Stimulated activated CD8-positive, alpha-beta memory T cell treated with anti-CD3 and anti-CD28 coated beads, Interleukin-15, amount 100 ng/mL, for 24 hours (primary cell): ENCODE results near the gene COL20A1.
"Not testable (repeated sequence)": the region's sequence is repeated elsewhere in the genome, so short reads cannot be mapped to it uniquely, and the experiment has no call there.

Source experiments
- DNase-seq: peaks from one replicate; pipeline ENCODE4 v3.0.0-alpha.2; 2020; ENCODE audit warnings: low read depth

COL20A1 gene

DNA sequence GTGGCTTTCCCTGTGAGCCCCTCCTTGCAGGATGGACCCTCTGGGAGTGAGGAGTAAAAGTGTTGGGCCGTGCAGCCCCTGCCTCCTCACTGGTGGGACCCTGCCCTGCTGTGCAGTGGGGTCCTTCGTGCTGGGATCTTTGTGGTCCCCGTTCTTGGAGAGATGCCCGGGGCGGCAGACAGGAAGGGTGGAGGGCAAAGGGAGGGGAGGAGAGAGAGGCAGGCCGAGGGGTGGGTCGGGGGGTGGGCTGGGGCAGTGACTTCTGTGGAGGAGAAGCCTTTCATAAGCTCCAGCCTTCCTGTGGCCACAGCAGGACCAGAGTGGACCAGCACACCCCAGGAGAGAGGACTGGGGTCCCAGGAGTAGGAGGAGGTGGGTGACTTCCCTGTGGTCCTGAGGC is at the start of gene COL20A1:
Gene COL20A1 (plus strand): TSS at position 283 of the 400 bp plus-strand sequence. CDS start 1,922 bp downstream, outside the sequence.
- no peak for DNase-seq

DNA sequence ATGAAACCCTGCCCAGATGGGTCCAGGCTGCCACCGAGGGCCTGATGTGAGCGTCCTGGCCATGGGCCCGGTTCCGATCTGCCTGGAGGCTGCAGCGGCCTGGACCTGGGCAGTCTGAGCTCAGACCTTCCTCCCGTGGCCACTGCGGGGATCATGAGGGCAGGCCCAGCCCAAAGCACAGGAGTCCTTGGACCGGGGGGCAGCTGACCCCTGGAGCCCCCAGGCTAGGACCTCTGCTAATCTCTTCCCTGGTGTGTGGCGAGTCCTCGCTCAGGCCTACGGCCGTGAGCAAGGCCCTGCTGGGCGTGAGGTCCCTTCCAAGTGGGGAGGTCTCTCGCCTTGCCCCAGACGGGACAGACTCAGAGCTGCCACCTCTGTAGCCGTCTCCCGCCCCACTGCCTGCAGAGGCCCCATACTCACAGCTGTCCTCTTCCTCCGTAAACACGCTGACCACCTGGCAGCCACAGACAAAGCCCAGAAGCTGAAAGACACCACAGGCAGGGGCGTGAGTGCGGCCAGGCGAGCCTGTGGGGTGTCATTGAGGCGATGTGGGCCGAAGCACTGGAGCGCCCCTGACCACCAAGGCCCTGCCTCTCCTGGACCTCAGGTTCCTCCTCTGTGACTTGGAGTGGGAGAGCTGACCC is 49.3 kb upstream of the COL20A1 start:
- DNase-seq, result no peak

DNA sequence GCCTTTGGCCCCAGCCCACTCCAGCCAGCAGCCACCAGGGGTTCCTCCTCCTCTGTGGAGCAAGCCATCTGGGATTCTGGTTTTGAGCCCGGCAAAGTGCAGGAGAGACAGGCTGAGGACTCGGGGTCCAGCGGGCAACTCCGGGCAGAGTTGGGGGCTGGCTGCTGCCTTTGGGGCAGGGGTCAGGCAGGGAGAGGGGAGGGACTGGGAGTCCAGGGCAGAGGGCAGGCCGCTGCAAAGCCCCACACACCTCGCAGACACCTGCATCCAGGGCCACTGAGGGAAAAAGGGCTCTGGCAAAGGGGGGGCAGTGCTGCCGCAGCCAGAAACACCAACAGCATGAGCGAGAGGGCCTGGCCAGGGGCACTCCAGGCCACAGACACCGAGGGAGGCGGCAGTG is 48.5 kb upstream of the COL20A1 start:
- no peak for DNase-seq

DNA sequence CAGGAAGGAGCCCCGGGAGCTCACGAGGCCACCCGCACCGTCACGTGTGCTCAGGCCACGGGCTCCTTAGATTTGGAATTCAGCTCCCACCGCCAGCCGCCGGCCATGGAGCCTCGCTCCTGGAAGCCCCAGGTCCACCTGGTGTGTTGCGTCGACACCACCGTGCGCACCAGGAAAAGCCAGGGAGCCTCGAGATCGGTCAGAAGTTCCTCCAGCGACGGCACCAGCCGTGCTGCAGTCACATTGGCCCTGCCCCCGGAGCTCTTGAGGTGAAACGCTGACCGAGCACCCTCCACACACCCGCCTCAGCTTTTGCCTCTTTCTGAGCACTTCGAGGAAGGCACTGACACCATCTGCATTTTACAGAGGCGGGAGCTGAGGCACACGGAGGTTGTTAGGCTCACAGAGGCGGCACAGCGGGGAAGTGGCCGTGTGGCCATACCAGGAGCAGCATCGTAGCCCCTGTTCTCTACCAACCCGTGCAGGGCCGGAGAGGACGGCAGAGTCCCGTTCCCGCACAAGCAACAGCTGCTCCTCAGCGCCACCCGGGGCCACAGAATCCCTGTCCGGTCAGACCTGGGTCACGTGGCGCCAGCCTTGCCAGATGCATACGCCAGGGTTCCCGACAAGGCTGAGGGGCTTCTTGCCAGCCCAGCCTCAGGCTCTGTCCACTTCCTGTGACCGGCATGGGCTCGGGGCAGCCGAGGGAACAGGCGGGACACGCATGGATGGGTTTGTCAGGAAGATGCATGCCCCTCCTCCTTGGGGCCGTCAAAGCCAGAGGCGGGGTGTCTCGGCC is 46.3 kb upstream of the COL20A1 start:
- DNase-seq, result no peak

DNA sequence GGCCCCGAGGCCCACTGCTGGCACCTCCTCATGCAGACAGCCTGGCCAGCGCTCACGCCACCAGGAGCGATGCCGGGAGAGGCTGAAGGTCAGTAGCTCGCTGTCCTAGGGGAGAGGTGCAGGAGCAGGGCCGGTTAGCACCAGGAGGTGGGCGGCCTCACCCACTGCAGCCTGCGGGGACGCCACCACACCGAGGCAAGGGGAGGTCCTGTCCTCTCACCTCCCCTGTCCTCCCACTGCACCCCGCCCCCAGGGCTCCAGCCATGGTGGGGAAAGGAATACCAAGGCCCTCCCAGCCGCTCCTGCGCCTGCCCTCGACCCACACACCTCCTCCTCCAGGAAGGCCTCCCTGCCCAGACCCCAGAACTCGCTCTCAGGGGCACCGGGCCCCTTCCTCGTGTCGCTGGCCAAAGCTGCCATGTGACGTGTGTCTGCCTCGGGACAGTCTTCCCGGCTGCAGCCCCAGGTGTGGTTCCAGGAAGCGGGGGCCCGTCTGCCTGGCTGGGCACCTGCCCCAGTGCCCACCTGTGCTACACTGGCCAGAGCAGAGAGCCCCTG is 45.2 kb upstream of the COL20A1 start:
- DNase-seq, result no peak

DNA sequence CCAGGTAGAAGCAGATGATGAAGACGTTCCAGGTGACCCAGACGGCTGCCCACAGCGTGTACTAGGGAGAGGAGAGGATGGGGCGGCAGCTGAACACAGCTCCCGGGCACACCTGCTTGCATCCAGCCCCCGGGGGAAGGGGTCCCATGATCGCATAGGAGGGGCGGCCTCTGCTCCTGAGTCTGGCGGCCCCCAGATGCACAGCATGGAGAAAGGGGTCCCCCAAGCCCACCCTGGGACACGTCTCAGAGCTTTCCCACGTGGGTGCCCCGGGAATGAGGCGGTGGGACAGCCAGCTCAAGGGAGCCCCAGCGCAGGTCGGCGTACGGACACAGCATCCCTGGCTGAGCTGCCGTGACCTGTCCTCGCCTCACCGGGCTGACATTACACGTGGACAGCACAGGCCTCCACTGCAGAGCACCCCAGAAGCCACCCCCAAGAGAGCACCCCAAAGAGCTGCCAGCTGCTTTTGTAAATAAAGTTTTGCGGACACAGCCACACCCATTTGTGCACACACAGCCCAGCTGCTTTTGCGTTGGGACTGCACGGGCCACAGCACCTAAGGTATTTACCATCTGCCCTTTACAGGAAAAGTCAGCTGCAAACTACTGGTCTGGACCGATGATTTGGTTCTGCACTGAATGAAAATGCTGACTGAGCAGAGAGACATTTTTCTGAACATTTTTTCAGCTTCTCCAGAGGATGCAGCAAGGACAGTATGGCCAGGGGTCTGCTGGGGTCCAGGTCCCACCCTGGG is 44.0 kb upstream of the COL20A1 start:
- no peak for DNase-seq

DNA sequence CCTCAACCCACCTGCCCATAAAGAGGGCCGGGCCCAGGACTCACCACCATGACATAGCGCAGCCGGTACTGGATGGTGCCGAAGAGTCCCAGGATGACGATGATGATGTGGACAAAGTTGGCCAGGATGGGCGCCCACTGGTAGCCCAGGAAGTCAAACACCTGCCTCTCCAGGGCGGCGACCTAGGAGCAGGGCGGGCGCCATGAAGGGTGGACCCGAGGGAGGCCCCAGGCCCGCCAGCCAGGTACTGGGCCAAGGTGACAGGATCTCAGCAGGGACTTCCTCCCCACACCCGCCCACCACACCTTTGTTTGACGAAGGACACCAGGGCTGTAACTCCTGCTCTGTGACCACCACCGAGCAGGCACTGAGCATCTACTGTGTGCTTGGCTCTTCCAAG is 43.1 kb upstream of the COL20A1 start:
- no peak for DNase-seq

DNA sequence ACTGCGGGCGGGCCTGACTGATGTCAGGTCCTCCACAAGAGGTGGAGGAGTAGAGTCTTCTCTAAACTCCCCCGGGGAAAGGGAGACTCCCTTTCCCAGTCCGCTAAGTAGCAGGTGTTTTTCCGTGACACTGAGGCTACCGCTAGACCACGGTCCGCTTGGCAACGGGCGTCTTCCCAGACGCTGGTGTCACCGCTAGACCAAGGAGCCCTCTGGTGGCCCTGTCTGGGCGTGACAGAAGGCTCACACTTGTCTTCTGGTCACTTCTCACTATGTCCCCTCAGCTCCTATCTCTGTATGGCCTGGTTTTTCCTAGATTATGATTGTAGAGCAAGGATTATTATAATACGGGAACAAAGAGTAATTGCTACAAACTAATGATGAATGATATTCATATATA is 41.6 kb upstream of the COL20A1 start:
- not testable (repeated sequence) for DNase-seq

DNA sequence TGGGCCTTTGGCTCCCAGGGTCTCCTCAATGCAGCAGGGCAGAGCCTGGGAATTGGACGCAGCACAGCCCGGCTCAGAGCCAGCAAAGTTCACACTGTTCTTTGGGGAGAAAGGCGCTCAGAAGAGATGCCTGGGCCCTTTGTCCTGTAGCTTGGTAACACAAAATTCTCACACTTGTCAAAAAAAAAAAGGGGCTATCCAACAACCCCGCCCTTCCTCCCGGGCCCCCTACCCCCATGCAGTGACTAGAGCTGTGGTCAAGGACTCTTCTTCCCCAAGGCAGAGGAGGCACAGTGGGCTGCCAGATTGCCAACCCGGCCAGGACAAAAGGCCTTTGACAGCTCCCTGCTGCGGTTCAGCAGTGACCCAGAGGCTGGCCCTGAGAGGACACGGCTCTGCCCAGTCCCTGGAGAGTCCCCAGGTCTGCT is 40.7 kb upstream of the COL20A1 start:
- no peak for DNase-seq

DNA sequence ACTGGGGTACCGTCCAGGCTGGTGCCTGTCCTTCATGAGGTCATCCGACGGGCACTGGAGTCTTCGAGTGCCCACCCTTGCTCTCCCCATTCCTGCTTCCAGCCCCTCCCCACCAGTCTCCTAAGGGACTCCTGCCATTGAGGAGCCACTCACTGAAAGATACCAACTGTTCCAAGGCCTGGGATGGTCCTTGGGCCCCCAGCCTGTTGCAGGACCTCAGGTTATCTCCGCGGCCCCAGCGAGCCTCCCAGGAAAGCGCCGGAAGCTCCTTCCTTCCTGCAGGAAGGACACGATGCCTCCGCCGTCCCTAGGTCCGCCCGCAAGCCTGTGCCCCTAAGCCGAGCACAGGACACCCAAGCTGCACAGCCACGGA is 39.9 kb upstream of the COL20A1 start:
- no peak for DNase-seq

DNA sequence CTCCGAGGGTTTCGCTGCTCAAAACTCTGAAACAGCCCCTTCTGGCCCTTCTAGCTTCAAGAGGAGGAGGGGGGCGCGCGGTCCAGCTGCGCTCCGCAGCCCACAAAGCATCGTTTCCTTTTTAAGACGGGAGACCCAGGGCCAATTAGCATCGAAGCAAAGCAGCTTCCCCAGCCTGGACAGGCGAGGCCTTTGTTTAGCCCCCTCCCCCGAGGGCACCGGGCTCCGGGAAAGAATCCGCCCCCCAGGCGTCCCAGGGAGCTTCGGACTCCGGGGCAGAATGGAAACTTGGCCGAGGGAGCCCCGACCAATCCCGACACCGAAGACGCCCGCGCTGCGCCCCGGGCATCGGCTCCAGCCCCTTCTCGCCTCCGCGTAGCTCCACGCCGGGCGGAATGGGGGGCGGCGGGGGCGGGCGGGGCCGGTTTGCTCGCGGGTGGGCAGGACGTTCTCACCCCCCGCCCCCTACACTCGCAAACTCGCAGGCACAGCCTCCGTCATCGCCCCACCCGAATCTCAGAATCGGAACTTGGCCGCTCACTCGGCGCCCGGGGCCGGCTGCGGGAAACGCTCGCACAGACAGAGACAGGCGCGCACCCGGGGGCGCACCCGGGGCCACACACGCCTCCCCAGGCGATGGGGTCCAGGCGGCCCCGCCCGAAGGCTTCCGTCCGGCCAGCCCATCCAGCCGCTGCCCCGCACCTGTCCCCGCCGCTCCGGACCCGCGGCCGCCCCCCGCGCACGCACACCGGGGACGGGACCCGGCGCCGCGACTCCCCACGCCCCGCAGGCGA is 39.4 kb upstream of the COL20A1 start:
- no peak for DNase-seq

DNA sequence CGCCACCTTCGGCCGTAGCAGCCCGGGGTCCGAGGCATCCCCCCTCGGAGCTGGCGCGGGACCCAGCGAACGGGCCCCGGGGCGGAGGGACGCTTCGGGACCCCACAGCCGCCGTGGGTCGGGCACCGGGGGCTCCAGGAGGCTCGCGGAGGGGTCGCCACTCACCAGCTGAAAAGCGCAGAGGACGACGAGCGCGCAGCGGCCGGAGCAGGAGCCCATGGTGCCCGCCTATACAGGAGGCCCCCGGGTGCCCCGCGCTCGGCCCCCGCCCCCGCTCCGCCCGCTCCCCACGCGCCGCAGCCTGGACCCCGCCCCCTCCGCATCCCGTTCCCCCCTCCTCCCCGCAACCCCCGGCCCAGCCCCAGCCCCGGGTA is 38.8 kb upstream of the COL20A1 start, which contains the start of gene NKAIN4:
Gene NKAIN4 (minus strand): TSS at position 232 of the 374 bp plus-strand sequence. CDS start 13 bp downstream, at position 219.
- DNase-seq, result no peak

DNA sequence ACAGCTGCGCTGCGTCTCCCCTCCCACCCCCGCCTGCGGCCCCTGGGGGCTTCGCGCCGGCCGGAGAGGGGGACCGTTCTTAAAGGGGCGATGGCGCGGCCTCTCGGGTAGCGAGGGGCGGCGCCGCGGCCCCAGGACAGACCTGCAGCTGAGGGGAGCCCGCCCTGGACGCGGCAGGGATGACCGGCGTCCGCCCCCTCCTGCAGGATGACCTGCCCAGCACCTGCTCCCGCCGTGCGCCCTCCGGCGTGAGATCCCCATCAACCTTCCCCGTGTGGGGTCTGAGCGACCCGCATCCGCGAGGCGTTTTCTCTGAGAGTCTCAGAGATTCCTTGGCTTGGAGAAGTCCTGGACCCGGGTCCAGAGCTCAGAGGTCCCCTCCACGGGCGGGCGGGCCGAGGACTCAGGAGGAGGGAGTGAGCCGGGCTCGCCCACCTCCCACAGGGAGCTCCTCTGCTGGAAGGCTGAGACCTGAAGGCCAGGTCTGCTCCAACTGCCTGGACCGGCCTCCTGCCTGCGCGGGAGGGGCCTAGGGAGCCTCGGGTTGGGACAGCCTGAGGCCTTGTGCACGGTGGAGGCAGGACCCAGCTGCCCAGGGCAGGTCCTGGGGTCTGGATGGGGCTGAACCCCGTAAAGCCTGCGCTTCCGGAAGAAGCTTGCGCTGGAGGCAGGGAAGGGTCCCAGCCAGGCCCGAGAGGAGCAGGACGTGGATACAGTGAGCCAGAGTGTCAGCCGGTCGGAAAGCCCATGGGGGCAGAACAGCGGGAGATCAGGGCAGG is 38.2 kb upstream of the COL20A1 start:
- DNase-seq, result no peak

DNA sequence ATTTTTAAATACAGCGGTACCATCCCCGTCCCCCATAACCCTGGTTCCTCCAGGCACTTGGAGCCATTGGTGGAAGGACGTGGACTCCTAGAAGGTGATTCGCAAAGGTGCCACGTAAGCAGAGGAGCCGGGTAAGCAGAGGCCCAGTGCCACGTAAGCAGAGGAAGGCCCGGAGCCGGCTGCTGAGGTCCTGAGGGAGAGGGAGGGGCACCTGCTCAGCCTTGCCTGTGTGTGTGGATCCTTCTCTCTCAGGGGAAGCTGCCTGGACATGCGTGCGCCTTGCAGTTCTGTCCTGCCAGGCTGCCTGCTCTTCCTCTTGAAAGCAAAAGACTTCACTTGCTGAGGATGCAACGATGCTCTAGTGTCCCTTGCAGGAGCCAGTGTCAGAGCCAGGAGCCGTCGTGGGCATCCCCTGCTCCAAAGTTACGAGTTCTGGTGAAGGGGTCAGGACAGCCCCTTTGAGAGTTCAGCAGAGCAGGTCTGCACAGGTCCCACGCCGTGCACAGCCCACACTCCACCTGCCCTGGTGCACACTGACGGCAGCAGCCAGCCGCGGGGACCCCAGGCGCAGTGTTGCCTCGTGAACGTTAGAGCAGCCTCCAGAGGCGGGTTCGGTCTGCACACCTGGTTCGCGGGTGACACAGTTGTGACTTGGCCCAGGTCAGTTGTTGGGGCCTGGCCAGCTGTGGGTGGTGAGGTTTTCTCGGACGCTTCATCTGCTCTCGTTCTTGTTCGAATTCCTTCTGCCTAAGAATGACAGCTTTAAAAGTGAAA is 36.9 kb upstream of the COL20A1 start:
- no peak for DNase-seq

DNA sequence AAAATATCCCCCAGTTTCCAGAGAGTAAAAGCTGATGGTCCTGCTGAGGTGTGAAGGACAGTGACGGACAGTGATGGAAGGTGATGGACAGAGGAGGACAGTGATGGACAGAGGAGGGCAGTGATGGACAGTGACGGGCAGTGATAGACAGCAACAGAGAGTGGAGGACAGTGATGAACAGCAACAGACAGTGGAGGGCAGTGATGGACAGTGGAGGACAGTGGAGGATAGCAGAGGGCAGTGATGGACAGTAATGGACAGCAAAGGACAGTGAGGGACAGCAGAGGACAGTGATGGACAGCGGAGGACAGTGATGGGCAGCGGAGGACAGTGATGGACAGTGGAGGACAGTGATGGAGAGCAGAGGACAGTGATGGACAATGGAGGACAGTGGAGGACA is 36.0 kb upstream of the COL20A1 start:
- DNase-seq, result no peak

DNA sequence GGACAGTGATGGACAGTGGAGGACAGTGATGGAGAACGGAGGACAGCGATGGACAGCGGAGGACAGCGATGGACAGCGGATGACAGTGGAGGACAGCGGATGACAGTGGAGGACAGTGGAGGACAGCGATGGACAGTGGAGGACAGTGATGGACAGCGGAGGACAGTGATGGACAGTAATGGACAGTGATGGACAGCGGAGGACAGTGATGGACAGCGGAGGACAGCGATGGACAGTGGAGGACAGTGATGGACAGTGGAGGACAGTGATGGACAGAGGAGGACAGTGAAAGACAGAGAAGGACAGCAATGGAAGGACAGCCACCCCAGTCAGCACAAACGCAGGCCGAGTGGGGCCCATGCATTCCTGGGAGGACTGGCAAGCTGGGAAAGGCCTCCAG is 35.4 kb upstream of the COL20A1 start:
- no peak for DNase-seq

DNA sequence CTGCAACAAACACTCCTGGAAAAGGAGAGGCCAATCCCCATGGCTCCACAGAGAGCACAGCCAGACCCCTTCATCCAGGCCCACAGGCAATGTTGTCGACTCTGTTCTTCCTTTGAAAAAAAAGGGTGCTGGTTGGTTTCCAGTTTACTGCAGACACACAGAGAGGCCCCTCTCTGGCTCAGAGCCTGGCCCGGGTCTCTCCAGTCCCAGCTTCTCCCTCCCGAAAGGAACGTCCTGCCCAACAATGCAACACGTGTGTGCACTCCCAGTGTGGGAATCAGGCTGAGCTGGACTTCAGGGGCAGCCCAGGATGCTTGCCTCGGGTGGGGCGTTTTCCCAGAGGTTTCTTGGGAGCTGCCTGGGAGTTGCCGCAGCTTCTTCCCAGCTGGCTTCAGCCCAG is 34.2 kb upstream of the COL20A1 start:
- no peak for DNase-seq

DNA sequence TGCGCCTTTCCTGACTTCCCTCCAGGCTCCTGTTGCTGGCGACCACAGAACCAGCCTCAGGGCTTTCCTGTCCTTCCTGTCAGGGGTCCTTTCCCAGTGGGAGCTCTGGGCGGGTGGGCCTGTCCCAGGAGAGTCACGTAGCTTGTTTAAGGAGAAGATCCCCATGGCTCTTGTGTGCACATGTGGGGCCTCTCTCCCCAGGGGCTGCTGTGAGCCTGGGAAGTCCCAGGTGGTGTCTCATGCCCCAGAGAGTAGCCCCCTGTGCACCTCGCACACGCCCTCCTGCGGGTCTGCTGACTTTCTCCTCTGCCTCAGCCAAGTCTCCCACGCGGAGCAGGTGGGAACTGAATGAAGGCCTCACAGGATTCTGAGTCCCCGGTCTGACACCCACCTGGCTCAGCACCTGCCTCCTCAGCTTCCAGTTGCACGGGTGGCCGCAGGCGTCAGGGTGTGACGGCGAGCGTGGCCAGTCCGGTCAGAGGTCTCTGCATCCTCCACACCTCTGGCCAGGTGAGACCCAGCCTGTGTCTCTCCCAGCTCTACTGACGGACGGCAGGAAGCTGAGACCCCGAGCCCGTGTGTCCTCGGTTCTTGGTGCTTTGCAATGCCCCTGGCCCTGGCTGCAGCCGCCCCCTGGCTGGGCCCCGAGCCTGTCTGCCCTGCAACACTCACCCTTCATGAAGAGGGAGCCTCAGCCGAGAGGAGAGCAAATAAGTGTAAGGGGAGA is 33.1 kb upstream of the COL20A1 start:
- DNase-seq, result no peak

DNA sequence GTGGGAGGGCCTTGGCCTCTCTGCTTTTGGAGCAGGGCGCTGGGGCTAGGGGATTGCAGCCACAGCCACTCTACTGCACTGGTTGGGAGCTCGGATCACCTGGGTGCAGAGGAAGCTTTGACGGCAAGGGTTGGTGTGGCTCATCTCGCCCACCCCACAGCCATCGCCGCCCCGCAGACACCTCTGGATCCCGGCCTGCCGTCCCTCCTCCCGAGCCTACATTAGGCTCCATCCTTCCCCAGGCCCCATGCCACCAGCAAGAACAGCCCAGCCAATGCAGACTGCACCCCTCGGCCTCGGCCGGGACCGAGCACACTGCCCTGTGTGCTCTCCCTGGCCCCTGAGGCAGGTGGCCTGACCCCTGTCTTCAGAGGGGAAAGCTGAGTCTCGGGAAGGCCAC is 32.5 kb upstream of the COL20A1 start:
- DNase-seq, result no peak
